GM12865 (cell line): ENCODE measurements around the gene RGMB.

Experiments used
- DNase-seq: peaks from one replicate; pipeline ENCODE4 v3.0.0; 2010; ENCODE audit warnings: low read depth
- H3K4me3 ChIP-seq: 2 replicates; pipeline ENCODE4 v1.5.1; 2011; ENCODE audit warnings: mild to moderate bottlenecking, low read depth, low read length, control low read depth
- TF ChIP-seq, protein P1 (sequence below): IDR thresholded peaks from 2 replicates; pipeline ENCODE4 v1.5.1; 2011; ENCODE audit warnings: low read length, control low read depth, low read depth, inconsistent platforms; ENCODE audit not compliant: insufficient read depth; ENCODE audit errors: missing control alignments

The RGMB gene

DNA sequence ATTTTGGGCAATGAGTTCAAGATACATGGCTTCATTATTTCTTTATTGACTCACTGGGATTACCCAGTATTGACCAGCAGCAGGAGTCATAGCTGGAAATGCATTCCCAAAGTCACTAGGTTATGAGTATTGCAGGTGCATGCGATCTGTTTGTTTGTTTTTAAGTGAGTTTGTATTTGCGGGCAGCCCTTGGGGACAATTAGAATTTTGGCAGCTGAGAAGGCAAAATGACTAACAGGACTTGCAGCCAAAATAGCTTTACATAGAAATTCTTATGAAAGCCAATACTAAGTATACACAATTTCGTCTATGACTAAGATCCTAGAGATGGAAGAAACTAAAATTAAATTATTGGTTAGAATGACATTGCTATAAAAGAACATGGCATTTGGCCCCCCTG, 18.1 kb upstream of the RGMB start:
- DNase-seq: no peak
- no peak overlapping the region for H3K4me3 ChIP-seq
- TF ChIP-seq, protein P1, sequence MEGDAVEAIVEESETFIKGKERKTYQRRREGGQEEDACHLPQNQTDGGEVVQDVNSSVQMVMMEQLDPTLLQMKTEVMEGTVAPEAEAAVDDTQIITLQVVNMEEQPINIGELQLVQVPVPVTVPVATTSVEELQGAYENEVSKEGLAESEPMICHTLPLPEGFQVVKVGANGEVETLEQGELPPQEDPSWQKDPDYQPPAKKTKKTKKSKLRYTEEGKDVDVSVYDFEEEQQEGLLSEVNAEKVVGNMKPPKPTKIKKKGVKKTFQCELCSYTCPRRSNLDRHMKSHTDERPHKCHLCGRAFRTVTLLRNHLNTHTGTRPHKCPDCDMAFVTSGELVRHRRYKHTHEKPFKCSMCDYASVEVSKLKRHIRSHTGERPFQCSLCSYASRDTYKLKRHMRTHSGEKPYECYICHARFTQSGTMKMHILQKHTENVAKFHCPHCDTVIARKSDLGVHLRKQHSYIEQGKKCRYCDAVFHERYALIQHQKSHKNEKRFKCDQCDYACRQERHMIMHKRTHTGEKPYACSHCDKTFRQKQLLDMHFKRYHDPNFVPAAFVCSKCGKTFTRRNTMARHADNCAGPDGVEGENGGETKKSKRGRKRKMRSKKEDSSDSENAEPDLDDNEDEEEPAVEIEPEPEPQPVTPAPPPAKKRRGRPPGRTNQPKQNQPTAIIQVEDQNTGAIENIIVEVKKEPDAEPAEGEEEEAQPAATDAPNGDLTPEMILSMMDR: no peak

DNA sequence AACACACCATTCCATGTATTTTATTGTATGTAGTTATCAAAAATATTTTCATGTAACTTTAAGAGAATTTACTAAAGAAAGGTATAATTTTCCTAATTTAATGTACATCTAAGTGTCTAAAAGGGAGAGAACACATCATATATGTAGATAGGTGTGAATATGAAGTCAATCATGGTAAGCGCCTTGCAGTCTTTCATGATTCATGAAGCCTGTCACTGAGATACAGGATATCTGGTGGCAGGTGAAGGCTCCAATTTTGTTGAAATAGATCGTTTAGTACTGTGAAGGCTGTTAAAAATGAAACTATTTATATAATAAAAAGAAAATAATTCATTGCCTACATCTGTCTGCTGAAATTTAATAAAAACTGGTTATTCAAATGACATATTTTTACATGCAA, 15.5 kb upstream of the RGMB start:
- no peak overlapping the region for H3K4me3 ChIP-seq
- no peak for DNase-seq
- TF ChIP-seq, protein P1: no peak

DNA sequence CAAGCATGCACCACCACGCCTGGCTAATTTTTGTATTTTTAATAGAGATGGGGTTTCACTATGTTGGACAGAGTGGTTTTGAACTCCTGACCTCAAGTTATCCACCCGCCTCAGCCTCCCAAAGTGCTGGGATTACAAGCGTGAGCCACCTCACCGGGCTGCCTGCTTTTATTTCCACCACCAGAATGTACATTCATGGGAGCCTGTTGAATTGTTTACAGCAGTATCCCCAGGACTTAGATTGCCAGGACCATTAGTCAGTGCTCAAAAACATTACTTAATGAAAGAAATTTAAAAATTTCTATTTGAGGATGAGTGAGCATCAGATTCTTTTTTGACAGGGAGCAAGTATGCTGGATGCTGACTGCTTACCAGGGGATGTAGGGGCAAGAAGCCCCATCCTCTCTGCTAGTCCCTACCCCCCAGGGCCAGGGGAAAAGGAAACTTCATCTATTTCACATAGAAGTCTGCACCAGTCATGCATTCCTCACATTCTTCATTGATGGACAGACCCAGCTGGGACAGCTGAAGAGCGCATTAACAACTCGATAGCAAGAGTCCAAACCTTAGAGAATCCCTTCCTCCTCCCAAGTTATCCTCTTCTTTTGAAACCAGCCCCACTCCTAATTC, 10.3 kb upstream of the RGMB start:
- TF ChIP-seq, protein P1: no peak
- DNase-seq: no peak
- no peak overlapping the region for H3K4me3 ChIP-seq

DNA sequence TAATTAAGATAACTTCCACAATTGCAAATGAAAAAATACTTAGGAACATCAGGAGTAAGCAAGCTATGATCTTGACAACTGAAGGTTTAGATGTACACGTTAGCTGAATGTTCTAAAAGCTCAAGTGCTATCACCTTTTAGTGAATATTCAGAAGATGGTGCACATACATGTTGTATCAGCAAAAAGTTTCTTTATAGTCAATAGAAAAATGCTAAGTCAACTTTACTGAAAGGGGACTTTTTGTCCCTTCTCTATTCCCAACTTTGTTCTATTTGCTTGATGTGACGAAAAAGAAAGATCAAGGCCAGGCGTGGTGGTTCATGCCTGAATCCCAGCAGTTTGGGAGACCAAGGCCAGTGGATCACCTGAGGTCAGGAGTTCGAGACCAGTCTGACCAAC, 7.6 kb upstream of the RGMB start:
- H3K4me3 ChIP-seq: no peak overlapping the region
- DNase-seq: no peak
- TF ChIP-seq, protein P1: no peak

DNA sequence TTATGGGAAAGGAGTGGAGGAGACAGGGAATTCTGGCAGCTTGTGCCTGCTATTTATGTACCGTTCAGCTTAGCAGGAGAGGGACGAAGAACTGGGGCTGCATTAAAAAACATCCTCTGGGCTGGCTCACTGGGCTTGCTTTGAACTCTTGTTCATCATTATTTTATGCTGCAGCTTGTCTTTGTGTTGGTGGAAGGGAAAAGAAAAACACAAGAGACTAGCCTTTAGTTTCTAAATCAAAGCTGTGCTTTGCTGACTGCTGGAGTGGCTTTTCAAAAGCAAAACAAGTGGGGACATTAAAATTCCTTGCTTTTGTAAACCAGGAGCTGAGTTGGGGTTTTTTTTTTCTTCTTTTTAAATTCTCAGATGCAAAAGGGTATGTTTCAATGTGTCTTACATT, 5.9 kb upstream of the RGMB start:
- no peak for DNase-seq
- H3K4me3 ChIP-seq: no peak overlapping the region
- TF ChIP-seq, protein P1: no peak

DNA sequence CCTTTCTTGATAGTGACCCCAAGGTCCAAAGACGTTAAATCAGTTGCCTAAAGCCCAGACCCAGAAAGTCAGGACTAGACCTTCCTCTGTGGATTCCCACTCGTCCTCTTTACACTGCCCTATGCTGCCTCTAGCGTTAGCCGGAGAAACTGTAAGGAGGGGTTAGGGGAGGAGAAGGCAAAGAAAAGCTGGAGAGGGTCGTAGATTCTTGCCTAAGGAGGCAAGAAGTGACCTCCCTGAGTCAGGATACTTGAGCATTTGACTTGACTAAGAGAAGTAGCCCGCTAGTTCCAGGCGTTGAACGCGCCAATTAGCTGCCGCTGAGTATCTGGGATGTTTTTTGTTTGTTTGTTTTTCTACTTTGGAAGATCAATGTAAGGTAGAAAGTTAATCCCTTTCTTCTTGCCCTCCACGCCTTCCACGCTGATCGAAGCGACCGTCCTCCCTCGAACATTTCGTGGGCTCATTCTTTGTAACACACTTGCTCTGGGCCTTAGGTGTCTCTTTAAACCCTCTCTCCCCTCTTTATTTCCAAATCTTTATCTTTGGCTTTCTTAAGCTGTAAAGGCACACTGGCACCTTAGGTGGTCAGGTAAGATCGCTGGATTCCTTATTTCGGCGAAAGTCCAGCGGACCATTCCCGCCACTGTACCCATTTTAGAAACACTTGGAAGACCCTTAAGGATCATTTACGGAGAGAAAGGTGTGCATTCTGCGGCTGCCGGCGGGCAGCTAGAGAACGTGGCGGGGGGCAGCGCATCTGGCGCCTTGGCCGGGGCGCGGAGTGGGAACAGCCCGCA, 5.1 kb upstream of the RGMB start:
- TF ChIP-seq, protein P1: peak; percentile 95
- peak; percentile 45 for DNase-seq
- peak overlapping the region; percentile 66 for H3K4me3 ChIP-seq

DNA sequence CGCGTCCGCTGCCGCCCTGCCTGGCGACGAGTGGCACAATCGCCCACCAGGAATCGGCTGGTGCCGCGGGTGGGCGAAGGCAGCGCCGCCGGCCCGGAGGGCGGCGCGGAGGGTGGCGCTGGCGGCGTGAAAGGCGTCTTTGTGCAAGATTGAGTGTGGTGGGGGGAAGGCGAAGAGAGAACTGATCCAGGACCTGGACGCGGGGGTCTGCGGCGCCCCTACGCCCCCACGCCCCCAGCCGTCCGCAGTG, 4.6 kb upstream of the RGMB start:
- H3K4me3 ChIP-seq: peak overlapping the region; percentile 66
- TF ChIP-seq, protein P1: no peak
- no peak for DNase-seq
